GM12873 (cell line): ENCODE data around the gene CSF1R.
A peak's percentile ranks its signal among the peaks of the same experiment; 100 is the strongest.

Experiments used
- TF ChIP-seq, protein P1 (sequence below): IDR thresholded peaks from 2 replicates; pipeline ENCODE4 v1.5.1; 2012; ENCODE audit warnings: low read depth, mild to moderate bottlenecking, moderate library complexity, low read length, control low read depth; ENCODE audit not compliant: insufficient read depth; ENCODE audit errors: missing control alignments

The CSF1R gene

DNA sequence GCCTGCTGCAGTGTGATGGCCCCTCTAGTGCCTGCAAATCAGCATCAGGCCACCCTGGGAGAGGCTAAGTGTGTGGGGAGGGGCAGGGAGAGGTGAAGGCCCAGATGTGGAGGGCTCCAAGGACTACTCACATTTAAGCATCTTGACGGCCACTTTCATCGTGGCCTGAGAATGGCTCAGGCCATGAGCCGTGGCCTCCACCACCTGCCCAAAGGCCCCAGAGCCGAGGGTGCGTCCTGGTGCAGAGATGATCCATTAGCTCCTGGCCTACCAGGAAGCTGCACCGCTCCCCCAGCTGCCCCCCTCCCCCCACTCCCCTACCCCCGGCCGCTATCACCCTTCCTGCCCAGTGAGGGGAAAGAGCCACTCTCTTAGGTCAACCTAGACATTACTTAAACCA, 38.2 kb upstream of the CSF1R start:
- TF ChIP-seq, protein P1, sequence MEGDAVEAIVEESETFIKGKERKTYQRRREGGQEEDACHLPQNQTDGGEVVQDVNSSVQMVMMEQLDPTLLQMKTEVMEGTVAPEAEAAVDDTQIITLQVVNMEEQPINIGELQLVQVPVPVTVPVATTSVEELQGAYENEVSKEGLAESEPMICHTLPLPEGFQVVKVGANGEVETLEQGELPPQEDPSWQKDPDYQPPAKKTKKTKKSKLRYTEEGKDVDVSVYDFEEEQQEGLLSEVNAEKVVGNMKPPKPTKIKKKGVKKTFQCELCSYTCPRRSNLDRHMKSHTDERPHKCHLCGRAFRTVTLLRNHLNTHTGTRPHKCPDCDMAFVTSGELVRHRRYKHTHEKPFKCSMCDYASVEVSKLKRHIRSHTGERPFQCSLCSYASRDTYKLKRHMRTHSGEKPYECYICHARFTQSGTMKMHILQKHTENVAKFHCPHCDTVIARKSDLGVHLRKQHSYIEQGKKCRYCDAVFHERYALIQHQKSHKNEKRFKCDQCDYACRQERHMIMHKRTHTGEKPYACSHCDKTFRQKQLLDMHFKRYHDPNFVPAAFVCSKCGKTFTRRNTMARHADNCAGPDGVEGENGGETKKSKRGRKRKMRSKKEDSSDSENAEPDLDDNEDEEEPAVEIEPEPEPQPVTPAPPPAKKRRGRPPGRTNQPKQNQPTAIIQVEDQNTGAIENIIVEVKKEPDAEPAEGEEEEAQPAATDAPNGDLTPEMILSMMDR: no peak

DNA sequence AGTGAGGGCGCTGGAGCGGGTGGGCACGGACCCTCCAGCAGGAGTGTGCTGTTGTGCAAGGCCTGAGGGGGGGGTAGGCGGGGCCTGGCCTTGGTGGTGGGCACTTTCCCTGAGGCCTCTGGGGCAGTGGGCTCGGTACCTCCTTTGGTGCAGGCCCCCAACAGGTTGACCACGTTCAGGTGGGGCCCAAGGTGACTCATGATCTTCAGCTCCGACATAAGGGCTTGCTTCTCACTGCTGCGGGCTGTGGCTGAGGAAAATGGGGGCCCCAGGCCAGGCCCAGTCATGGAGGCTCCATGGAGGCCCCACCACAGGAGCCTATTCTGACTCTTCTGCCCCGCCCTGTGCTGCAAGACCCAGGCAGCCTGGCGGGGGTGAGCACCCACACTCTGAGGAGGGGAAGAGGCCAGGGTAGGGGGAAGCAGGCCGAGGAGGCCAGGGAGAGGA, 37.8 kb upstream of the CSF1R start:
- TF ChIP-seq, protein P1: no peak

DNA sequence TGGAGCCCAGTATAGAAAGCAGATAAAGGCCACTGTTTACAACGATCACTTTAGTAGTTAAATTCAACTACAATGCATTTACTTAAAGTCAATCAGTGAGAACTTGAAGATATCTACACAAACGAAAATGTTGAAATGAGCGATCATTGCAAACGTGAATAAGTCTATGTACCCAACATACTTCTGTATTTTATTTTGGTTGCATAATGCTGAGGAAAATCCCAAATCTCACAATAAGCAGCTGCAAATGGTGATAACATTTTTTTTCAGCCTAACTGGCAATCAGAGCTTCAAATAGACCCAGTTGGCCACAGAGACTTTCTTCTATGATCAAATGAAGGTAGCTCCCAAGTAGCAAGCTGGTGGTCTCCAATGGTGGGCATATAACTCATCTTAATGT, 37.2 kb upstream of the CSF1R start:
- TF ChIP-seq, protein P1: no peak

DNA sequence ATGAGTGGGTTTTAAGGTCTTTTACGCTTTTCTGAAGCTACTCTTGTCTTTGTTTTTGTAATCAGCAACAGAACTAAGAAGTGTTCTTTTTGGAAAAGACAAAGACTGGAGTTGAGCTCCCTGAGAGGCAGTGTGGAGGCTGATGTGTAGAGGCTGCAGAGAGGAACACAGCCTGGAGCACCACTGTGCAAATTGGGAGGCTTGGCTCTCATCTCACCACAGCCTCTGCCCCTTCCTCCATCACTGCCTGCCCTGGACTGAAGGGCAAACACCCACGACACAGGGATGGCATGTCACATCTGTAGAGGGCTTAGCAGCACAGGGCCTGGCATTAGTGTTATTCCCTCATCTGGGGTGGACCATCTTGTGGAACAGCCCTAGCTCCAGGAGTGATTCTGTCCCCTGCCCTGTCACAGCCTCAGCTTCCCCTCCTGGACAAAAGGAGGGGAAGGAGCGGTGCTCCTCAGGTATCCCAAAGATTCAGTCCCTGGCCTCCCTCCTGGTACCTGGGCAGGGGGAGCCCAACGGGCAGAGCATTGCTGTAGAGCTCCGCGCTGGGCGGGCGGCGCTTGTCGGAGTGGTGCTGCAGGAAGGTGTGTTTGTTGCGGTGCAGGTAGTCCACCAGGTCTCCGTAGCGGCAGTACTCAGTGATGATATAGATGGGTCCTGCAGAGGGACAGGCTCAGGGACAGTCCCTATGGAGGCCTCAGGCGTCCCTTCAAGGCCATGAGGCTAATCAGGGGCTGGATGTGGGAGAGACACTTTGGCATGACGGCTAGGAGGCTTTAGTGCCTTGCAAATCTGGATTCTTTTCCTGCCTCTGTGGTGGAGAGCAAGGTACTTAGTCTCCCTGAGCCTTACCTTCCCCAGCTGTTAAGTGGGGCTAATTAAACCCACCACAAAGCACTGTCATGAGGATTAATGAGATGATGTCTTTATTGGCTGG, 36.5 kb upstream of the CSF1R start:
- TF ChIP-seq, protein P1: no peak

DNA sequence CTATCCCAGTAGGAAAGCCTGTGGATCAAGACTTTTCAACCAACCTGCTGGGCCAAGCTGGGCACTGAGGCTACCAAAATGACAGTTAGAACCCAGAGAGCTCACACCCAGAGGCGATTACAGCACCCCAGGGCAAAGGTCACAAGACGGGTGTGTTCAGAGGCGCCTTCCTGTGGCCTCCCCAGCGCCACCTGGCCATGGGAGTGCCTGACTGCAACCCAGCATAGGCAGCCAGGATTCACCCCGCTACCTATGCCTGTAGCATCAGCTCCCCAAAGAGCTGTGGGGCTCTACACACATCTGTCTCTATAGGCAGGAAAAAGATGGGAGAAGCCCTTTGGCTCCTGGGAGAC, 35.8 kb upstream of the CSF1R start:
- TF ChIP-seq, protein P1: peak; percentile 84

DNA sequence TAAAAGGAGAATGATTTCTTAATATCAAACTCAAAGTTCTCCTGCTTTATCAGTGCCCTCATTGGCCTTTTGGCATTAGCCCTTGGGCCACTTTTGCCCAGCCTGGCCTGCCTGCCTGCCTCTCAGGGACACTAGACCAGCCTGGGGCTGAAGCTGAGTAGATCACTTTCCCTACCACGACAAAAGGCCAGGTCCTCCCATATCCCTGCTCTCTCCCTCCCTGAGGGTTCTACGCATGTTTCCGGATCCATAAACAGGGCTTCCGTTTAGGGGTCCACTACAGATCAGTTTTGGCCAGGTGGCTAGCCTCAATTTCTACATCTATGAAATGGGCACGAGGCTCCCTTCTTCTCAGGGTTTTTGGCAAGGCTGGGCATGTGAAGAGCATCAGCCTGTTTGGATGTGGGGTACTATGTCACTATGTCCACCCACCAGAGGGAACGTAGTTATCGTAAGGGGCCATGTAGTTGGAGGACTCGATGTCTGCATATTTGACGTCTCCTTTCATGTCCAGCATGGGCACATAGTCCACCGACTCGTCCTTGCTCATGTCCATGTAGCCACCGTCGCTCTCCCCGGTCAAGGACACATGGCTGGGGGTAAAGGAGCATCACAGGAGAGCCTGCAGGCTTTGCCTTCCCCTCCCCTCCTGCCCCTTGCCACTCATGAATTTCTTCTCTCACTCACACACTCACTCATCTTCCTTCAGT, 35.2 kb upstream of the CSF1R start:
- TF ChIP-seq, protein P1: no peak
